SKM-1 (cell line): Measurements from ENCODE around the gene TAF4.

Source experiments
- DNase-seq: peaks from one replicate; lab custom pipeline; 2025; ENCODE audit not compliant: unreplicated experiment; lab: John Stamatoyannopoulos, UW

Gene TAF4

DNA sequence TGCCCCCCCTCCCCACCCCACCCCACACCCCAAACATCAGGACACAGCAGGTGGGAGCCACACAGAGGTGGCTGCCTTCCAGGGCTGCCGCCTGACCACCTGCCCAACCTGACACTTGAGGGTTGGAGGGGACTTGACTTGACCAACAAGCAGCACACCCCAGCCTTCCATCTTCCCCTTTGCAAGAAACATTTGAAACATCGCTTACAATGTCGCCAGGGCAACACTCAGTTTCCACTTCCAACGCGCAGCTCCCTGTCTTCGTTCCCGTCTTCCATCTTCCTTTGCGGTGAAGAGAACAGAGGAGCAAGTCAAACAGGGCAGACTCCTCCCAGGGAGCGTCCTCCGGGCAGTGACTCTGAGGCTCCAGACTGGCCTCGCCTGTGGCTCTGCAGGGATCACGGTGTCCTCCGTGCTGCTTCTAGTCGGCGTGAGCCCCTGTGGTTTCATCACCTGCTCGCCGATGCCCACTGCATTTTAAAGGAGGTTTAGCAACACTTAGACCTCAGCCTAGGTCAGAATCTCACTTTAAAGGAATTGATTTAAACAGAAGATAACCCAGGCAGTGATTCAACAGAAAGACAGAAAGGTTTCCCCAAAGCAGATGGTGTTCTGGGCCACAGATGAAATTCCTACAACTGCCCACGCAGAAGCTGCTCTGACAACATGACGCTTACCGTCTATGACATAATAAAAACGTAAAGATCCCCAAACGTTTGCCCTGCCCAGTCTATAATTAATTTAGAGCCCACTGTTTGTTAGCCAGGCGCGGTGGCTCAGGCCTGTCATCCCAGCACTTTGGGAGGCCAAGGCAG lies 130.8 kb downstream of the TAF4 start:
- no peak for DNase-seq

DNA sequence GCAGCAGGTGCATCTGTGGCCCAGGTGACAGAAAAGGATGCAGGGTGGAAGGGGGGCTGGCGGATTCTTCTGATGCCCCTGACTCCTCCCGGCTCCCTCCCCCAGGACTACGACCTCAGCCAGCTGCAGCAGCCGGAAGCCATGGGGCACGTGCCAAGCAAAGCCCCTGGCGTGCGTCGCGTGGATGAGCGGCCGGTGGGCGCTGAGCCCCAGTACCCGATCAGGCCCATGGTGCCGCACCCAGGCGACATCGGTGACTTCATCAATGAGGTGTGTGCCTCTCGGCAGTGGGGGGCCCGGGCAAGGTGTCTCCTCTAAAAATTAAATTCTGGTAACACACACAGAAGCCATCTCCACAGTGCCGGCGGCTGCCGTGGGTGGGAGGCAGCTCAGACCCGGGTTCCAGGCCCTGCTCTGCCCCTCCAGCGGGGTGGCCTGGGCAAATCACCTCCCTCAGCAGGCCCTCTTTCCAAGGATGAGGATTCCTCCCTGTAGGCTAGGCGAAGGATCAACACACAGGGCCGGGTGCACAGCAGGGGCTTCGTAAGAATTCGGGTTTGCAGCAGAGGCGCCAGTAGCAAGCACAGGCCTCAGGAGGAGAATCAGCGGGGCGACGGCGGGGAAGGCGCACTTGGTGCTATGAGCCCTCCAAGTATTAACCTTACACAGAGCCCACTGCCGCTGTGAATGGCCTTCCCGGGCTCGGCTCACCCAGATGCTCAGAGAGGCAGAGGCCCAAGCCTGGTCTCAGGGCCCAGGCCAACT lies 131.5 kb downstream of the TAF4 start:
- DNase-seq = no peak

DNA sequence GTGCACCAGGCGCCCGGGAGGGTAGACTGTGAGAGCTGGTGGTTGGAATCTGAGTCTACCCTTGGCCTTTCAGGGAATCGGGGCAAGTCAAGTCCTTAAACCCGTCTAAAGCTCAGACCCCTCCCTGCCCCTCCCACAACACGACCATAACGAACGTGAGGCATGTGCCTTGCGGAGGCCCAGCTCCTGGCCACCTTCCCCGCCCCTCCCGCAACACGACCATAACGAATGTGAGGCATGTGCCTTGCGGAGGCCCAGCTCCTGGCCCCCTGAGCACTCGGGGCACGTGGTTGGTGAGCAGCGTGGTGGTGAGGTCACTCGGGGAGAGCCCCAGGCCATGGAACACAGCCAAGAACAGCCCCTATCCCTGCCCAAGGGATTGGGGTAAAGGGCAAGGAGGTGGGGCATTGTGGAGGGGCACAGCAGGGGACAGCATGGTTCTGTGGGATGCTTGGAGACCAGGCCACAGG lies 132.2 kb downstream of the TAF4 start:
- DNase-seq = no peak

DNA sequence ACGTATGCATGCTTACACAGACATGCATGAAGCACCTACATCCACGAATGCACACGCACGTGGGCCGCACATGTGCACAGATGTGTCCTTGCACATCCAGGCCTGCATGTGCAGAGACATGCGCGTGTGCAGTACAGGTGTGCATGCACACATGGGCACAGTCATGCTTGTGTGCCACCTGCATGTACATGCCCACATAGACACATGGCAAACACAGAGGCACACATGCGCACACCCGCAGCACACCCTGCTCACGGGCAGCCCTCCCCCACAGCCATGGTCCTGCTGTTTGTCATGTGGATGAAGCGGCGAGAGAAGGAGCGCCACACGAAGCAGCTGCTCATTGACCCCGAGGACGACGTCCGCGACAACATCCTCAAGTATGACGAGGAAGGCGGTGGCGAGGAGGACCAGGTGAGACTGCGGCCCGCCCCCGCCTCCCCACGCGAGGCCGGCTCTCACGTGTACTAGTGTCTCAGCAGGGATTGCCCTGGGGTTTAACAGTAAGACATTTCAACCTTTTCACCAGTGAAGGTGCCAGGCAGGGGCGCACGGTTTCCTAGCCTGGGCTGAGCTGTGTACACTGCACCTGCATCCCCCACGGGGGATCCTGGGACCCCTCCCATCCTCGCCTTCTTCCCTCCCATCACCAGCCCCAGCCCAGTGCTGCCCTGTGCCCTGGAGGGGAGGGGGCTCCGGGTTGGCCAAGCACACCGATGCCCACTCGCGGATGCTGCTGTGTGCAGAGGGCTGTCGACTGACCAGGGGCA lies 132.8 kb downstream of the TAF4 start:
- DNase-seq = no peak

DNA sequence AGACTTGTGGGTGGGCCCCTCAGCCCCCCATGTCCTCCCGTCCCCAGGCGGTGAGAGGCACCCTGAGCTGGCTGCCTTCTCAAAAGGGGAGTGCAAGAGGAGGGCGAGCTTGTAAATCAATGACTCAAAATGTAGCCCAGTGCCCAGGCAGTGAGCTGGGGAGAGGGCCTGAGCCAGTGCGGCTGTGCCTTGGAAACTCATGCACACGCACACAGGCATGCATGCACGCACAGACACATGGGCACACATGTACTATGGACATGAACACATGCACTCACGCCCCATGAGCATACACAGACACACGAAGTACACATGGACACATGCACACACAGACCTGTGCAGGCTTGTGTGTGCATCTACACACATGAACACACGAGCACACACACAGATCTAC lies 133.5 kb downstream of the TAF4 start:
- DNase-seq = no peak

DNA sequence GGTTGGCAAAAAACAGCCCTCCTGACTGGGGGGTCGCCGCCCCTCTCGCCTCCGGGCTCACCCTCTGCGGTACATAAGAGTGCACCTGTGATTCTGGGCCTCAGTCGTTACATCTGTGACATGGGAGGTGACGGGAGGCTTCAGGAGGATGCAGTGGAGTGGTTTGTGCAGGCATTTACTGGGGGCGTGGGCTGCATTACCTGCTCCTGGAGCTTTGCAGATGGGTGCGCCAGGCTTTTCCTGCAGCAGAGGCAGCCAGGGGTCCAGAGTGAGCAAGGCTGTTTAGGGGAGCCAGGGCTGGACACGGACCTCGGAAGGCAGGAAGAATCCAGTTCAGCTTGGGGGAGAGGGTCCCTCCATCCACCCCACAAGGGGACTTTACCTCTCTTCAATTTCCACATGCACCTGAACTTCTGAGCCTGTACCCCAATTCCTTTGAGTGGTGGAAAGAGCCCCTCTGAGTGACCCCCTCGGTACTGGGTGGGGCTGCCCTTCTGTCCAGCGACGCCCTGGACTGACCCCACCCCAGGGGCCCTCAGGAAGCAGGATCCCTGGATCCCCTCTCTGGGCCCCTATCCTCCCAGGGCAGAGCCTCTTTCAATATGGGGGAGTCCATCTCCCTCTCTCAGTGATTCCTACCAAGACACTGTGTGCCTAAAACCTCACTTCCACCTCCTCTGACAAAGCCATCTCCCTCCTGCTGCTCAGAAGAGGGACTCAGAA lies 134.0 kb downstream of the TAF4 start:
- no peak for DNase-seq

DNA sequence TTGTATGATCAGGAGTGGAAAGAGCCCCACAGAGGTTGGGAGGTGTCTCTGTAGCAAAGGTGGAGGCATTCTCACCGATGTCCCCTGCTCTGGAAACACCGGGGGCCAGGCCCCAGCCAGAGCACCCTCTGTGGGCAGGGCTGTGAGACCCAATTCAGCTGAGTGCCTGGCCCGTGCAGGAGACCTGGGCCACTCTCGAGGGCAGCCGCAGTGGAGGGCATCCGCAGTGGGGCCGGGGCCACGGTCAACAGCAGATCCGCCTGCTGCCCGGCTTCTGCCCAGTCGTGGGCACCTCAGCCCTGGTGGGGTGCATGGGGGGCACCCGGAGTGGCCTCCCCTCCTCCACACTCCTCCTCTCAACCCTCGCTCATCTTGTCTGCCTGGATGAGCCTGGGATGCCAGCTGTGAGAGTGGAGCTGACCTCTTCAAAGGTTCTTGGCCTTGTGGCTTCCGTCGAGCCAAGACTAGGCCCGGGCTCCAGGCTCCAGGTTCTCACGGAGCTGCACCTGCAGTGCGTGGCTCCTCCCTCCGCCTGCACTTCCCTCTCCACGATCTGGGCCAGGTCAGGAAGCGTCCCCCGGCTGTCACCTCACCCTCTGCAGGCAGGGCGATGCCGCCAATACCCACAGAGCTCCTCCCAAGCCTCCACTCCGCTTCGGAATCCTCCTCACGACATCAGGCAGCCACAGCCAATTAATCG lies 134.8 kb downstream of the TAF4 start:
- DNase-seq = no peak

DNA sequence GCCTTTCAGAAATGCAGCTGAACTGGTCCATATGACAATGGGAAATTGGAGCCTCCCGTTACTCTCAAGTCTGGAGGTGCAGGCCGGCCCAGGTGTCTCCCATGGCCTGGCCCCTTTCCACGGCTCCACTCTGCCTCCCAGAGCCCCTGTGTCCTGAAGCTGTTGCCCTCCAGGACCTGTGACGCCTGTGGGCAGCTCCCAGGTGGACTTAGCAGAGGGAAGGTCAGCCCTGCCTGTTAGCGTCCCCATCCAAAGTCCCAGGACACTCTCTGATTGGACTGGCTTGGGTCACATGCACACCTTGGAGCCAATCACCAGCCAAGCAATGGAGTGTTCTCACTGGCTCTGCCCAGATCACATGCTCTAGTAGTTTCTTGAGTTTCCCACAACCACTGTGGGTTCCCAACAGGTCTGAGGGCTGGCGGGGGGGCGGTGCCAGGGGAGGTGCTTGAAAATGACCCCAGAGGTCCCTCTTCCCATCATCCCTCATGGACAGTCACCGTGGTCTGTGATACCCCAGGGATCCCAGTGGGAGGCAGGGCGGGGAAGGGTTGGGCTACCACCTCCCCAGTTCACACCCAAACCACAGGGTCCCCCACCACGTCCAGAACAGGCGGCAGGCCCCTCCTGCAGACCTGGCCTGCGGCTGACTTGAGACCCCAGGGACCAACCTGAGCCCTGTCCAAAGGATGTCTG lies 135.6 kb downstream of the TAF4 start:
- DNase-seq = no peak

DNA sequence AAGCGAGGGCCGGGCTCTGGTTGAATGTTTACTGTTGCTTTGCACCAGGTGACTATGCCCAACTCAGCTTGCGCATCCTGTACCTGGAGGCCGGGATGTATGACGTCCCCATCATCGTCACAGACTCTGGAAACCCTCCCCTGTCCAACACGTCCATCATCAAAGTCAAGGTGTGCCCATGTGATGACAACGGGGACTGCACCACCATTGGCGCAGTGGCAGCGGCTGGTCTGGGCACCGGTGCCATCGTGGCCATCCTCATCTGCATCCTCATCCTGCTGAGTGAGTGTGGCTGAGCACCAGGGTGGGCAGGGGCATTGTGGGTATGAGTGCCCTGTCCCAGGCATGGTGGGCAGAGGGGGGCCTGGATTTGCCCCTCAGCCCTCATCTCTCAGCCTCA lies 136.1 kb downstream of the TAF4 start:
- DNase-seq = no peak

DNA sequence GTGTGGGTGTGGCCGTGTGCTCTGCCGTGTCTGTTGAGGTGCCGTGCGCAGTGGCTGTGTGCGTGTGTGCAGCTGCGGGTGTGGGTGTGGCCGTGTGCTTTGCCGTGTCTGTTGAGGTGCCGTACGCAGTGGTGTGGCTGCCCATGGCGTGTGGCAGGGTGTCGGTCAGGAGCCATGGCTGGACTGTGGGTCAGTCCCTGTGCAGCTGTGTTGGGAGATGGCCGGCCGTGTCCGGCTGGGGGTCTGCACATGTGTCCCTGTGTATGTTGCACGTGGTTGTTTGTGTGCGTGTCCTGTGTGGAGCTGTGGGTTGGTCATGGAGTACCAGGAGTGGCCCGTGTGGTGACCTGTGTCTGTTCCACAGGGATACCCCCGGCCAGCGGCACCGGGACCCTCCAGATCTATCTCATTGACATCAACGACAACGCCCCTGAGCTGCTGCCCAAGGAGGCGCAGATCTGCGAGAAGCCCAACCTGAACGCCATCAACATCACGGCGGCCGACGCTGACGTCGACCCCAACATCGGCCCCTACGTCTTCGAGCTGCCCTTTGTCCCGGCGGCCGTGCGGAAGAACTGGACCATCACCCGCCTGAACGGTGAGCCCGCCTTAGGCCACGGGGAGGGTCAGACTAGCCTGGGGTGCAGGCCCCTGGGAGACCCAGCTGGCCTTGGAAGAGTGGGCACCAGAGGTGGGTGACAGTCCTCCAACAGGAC lies 137.7 kb downstream of the TAF4 start:
- no peak for DNase-seq

DNA sequence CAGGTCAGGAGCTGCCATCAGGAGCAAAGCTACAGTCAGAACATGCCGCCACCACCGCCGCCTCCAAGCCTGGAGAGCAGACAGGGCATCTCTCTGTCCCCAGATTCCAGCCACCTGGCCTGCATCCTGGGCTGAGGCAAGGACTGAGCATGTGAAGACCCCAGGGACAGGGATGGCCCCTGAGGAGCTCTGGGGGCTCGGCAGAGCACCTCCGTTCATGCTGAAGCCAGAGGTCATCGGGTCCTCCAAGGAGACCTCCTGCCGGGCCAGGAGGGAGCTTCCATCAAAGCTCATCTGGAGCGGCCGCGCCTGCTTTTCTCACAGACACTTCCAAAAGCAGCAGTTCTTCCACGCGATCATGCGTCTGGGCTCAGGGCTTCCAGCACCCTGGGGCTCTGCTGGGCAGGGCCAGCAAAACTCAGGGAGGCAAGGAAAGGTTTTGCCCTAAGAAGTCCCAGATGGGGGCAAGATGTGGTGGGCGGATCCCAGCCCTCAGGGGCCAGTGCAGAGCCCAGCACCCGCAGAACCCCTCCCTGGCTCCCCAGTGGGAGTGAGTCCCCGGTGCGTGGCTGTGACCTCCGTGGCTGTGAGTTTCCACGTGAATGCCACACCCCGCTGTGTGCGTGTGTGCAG lies 138.4 kb downstream of the TAF4 start:
- DNase-seq = no peak

DNA sequence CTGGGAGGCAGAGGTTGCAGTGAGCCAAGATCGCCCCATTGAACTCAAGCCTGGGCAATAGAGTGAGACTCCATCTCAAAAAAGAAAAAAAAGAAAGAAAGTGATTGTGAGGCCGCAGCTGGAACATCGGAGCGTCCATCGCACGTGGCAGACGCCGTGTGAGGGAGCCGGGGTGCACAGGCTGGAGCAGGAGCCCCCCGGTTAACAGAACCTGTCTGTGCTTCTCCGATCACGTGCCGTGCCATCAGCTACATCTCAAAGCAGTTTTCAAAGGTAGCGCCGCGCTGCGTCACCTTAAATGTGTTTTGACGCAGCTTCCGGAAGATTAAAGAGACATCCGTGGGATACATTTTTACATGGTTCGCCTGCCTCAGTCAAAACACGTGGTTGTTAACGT lies 138.9 kb downstream of the TAF4 start:
- DNase-seq = no peak

DNA sequence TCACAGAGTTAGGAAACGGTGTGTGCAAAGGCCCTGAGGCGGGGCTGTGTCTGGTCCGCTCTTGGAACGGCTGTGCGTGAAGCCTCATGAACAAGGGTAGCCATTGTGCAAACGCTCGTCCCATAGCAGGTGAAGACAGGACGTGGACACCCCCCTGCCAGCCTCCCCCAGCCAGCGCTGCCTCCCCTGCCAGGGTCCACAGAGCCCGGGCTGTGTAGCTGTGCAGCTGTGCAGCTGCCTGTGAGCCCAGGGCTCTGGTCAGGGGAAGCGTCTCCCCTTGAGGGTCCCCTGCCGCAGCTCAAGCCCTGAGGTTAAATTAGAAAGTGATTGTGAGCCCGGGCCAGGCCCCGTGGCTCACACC lies 139.4 kb downstream of the TAF4 start:
- DNase-seq = no peak

DNA sequence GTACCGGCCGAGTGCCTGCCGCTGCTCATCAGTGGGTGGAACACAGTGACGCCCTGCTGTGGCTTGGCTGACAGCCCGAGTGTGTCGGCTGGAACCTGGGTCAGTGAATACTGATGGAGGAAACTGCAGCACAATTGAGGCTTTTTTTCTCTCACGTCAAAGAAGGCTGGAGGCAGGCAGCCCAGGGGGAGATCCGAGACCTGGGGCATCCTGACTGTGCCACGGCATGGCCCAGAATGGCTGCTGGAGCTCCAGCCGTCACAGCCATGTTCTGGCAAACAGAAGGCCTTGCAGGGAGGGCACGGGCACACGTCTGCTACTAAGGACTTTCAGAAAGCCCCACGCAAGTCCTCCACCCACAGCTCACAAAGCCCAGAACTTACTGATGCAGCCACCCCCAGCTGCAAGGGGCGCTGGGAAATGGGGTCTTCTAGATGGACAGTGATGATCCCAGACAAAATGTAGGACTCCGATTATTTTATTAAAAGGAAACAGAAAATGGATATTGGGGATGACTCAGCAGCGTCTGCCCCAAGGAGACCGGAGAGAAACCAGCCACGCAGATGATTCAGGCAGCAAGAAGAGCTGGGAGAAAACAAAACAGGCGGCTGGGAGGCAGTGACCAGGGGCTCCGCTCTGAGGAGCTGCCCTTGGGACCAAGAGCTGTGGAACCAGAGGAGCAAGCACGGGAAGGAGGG lies 140.0 kb downstream of the TAF4 start:
- DNase-seq = no peak

DNA sequence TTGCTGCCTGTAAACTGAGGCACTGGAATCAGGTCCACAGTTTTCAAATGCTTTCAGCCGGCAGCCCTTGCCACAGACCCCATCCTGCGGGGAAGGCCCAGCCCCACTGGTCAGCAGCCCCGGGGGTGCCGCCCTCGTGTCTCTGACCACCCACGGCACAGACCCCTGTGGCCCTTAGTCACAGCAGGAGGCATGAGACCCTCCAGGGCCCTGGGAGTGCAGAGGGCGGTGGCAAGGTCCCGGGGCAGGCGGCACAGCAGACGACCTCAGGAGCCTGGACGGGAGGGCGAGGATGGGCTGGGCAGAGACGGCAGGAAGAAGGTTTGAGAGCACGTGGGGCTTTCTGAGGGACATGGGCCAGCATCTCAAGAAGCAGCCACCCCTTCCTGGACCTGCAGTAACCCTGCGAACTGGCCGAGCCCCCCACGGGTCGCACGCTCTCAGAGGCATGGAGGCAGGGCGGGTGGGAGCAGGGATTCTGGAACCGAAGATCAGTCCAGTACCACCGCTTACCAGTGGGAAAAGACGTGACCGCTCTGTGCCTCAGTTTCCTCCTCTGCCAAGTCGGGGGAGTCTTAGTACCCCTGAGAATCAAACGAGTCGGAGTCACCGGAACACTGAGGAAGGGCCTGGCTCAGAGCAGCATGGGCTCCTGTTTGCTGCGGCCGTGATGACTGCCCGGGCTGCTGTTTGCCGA lies 140.7 kb downstream of the TAF4 start:
- DNase-seq = no peak
